Activated T-cell treated with anti-CD3 and anti-CD28 coated beads, Interleukin-2, amount 50 U/mL, for 24 hours (primary cell): ENCODE results near the gene HBA2.
"Not testable (repeated sequence)": the region's sequence is repeated elsewhere in the genome, so short reads cannot be mapped to it uniquely, and the experiment has no call there.

Experiments used
- DNase-seq: peaks from one replicate; pipeline ENCODE4 v3.0.0-alpha.2; 2020
- H3K27ac Mint-ChIP-seq: 2 replicates; pipeline ENCODE4 v1.8.0; 2020; ENCODE audit warnings: mild to moderate bottlenecking, mixed read lengths
- H3K27me3 Mint-ChIP-seq: 2 replicates; pipeline ENCODE4 v1.8.0; 2020; ENCODE audit warnings: mixed read lengths
- H3K36me3 Mint-ChIP-seq: 2 replicates; pipeline ENCODE4 v1.8.0; 2020; ENCODE audit warnings: low read depth, mixed read lengths
- H3K4me1 Mint-ChIP-seq: 2 replicates; pipeline ENCODE4 v1.8.0; 2020; ENCODE audit warnings: low read depth, mixed read lengths
- H3K4me3 Mint-ChIP-seq: 2 replicates; pipeline ENCODE4 v1.8.0; 2020; ENCODE audit warnings: mild to moderate bottlenecking, moderate library complexity, mixed read lengths
- H3K9me3 Mint-ChIP-seq: 2 replicates; pipeline ENCODE4 v1.8.0; 2020; ENCODE audit warnings: mixed read lengths

Gene HBA2

DNA sequence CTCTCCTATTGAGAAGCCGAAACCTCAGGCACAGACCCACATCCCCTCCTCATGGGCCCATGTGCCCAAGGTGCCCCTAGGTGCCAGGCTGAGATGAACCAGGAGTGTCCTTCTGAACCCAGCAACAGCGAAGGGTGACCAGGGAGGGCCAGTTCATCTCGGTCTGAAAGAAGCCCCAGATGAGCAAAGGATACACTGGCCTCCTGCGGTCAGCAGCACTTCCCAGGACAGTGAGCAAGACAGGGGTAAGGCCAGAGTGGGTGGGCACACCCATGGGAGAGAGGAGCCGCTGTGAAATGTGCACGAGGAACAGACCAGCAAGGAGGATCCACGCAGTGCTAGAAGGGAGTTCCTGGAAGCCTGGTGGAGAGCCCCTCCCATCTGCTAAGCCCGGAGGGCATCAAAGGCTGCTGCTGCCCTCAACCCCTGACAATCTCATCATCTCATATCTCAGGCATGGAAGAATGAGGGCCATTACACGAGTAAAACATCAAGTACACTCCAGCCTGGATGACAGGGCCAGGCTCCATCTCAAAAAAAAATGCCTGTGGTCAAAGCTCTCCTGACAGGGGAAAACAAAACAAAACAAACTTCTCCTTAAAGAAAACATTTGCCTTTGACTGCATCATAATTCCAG is 23.5 kb upstream of the HBA2 start:
- H3K4me3 Mint-ChIP-seq: no peak overlapping the region
- H3K36me3 Mint-ChIP-seq: no peaks in the 10 kb centered on the region
- H3K27me3 Mint-ChIP-seq: peaks cover 31% of the 10 kb centered on the region
- H3K4me1 Mint-ChIP-seq: peaks cover under 1% of the 10 kb centered on the region
- no peaks in the 10 kb centered on the region for H3K9me3 Mint-ChIP-seq
- no peak for DNase-seq
- no peak overlapping the region for H3K27ac Mint-ChIP-seq

DNA sequence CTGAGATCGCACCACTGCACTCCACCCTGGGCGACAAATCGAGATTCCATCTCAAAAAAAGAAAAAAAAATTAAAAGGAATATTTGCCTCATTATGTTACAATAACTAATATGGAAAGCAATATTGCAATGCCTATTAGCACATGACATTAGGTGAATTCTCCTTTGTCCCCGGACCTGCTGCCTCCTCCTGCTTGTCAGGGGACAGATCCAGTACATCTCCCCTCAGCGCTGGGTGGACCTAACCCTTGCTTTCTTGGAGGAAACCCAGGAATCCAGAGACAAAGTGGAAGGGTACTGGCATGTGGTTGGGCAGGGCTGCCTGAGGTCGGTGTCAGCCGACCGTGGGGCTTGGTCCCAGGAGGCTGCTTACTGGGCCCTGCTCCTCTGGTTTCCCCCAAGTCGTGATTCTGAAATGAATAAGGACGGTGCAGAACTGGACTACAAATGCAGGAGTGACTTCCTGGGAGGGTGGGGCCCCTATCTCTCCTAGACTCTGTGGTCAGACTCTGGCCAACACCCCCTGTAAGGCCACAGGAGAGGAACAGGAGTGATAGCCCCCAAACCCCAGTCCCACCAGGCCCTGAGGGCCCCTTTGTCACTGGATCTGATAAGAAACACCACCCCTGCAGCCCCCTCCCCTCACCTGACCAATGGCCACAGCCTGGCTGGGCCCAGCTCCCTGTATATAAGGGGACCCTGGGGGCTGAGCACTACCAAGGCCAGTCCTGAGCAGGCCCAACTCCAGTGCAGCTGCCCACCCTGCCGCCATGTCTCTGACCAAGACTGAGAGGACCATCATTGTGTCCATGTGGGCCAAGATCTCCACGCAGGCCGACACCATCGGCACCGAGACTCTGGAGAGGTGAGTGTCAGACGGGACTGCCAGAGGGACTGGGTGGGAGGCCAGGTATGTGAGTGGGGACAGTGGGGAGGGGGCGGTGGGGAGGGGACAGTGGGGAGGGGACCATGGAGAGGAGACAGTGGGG is 20.2 kb upstream of the HBA2 start, which contains the start of gene HBZ:
TSS of gene HBZ (plus strand) at position 504 of the 988 bp plus-strand sequence. CDS start at position 770, 266 bp downstream.
- Mint-ChIP-seq H3K27ac (no peak within 1 kb of the TSS), H3K9me3 (no peaks in the 10 kb centered on the region), H3K4me3 (no peak within 1 kb of the TSS), H3K27me3 (peaks cover 56% of the 10 kb centered on the region), H3K4me1 (peaks cover 10% of the 10 kb centered on the region), H3K36me3 (no peaks in the 10 kb centered on the region)
- DNase-seq: no peak

DNA sequence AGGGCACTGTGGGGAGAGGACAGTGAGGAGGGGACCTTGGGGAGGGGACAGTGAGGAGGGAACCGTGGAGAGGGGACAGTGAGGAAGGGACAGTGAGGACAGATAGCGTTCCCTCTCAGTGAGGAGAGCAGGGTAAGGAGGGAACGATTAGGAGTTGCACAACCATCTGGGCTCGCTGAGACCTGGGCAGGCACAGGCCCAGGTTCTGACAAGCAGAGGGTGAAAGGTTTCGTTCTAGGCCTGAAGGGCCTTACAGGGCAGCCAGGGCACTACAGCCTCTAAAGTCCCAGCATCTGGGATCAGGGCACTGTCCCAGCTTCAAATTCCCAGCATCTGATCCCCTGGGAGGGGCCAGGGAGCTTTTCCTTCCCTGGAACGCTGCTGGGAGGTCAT is 19.6 kb upstream of the HBA2 start:
- peaks cover 60% of the 10 kb centered on the region for H3K27me3 Mint-ChIP-seq

DNA sequence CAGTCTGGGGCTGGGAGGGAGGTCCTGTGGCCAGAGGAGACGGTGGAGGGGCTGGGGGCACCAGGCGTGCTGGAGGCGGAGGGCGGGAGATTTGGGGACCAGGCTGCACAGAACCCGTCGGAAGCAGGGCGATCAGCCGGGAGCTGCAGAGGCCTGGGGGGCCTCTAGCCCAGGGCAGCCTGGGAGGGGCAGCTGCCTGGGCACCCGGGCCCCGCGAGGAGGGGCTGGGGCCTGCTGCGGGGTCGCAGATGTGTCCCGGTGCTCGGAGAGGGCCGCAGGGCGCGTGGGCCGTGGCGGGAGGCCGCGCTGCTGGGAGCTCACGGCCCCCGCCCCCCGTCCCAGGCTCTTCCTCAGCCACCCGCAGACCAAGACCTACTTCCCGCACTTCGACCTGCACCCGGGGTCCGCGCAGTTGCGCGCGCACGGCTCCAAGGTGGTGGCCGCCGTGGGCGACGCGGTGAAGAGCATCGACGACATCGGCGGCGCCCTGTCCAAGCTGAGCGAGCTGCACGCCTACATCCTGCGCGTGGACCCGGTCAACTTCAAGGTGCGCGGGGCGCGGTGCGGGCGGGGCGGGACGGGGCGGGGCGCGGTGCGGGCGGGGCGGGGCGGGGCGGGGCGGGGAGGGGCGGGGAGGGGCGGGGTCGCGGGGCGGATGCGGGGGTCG is 19.0 kb upstream of the HBA2 start:
- H3K27me3 Mint-ChIP-seq: peaks cover 58% of the 10 kb centered on the region

More for the DNA sequence above, 19.6 kb upstream of the HBA2 start:
- H3K4me3 Mint-ChIP-seq, H3K36me3 Mint-ChIP-seq, H3K4me1 Mint-ChIP-seq, H3K9me3 Mint-ChIP-seq, DNase-seq, H3K27ac Mint-ChIP-seq: not testable (repeated sequence)

DNA sequence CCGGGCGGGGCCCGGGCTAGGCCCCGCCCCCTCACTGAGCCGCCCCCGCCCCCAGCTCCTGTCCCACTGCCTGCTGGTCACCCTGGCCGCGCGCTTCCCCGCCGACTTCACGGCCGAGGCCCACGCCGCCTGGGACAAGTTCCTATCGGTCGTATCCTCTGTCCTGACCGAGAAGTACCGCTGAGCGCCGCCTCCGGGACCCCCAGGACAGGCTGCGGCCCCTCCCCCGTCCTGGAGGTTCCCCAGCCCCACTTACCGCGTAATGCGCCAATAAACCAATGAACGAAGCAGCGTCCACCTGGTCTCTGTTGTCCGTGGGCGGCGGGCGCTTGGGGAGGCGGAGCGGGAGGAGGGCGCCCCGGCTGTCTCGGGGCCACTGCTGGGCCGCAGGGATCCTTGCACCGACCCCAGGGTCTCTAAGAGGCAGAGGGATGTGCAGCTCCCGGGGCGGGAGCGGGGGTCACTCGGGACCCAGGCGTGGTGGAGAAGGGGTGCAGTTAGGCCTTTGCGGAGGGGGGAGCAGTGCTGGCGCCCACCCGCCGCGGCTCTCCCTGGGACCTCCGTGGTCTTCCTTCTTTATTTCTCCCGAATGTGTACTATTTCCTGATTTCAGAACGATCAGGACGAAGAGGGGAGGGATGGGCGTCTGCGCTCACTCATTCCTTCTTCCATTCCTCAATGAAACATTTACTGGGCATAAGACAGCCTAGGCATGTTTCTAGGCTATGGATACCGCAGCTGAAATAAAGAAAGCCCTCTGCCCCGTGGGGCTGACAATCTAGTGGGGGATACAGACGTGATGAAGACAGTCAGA is 18.3 kb upstream of the HBA2 start:
- Mint-ChIP-seq H3K36me3 (no peaks in the 10 kb centered on the region), H3K4me1 (peaks cover 10% of the 10 kb centered on the region), H3K27ac (no peak overlapping the region), H3K27me3 (peaks cover 57% of the 10 kb centered on the region), H3K4me3 (peak overlapping the region; percentile 67), H3K9me3 (no peaks in the 10 kb centered on the region)
- peak; percentile 53 for DNase-seq

More for the DNA sequence above, 19.0 kb upstream of the HBA2 start:
- not testable (repeated sequence) for H3K27ac Mint-ChIP-seq, H3K36me3 Mint-ChIP-seq, H3K4me3 Mint-ChIP-seq, H3K9me3 Mint-ChIP-seq, DNase-seq, H3K4me1 Mint-ChIP-seq

DNA sequence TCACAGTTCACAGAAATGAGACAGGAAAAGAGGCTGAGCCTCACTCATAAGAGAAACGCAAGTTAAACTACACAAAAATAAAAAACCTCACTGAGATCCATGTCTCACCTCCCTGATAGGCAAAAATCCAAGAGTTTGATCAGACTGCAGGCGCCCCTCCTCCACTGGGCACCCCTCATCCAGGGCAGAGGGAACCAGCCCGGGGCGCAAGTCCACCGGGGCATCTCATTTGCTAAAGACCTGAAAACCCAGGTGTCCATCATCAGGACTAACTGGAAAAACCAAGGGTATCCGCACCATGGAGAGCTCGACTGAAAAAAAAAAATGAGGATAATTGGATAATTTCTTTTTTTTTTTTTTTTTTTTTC is 17.7 kb upstream of the HBA2 start:
- H3K9me3 Mint-ChIP-seq: no peaks in the 10 kb centered on the region
- H3K27ac Mint-ChIP-seq: no peak overlapping the region
- no peaks in the 10 kb centered on the region for H3K36me3 Mint-ChIP-seq
- peak overlapping the region; percentile 67 for H3K4me3 Mint-ChIP-seq
- peaks cover 10% of the 10 kb centered on the region for H3K4me1 Mint-ChIP-seq
- peaks cover 57% of the 10 kb centered on the region for H3K27me3 Mint-ChIP-seq
- no peak for DNase-seq

DNA sequence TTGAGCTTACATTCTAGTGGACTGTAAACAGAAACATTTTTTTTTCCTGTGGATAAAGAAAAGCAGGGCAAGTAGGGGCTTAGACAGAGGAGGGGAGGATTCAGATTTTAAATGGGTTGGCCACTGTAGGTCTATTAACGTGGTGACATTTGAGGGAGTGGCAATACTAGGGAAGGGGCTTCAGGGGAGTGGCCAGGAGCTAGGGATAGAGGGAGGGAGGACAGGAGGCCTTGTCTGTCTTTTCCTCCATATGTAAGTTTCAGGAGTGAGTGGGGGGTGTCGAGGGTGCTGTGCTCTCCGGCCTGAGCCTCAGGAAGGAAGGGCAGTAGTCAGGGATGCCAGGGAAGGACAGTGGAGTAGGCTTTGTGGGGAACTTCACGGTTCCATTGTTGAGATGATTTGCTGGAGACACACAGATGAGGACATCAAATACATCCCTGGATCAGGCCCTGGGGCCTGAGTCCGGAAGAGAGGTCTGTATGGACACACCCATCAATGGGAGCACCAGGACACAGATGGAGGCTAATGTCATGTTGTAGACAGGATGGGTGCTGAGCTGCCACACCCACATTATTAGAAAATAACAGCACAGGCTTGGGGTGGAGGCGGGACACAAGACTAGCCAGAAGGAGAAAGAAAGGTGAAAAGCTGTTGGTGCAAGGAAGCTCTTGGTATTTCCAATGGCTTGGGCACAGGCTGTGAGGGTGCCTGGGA is 13.4 kb upstream of the HBA2 start:
- no peak overlapping the region for H3K27ac Mint-ChIP-seq
- H3K4me3 Mint-ChIP-seq: no peak overlapping the region
- no peaks in the 10 kb centered on the region for H3K9me3 Mint-ChIP-seq
- H3K36me3 Mint-ChIP-seq: no peaks in the 10 kb centered on the region
- peaks cover 7% of the 10 kb centered on the region for H3K4me1 Mint-ChIP-seq
- H3K27me3 Mint-ChIP-seq: peaks cover 60% of the 10 kb centered on the region
- no peak for DNase-seq

DNA sequence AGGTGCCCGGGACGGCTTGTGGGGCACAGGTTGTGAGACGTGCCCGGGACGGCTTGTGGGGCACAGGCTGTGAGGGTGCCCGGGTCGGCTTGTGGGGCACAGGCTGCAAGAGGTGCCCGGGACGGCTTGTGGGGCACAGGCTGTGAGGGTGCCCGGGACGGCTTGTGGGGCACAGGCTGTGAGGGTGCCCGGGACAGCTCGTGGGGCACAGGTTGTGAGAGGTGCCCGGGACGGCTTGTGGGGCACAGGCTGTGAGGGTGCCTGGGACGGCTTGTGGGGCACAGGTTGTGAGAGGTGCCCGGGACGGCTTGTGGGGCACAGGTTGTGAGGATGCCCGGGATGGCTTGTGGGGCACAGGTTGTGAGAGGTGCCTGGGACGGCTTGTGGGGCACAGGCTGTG is 12.4 kb upstream of the HBA2 start:
- not testable (repeated sequence) for H3K36me3 Mint-ChIP-seq, DNase-seq, H3K4me1 Mint-ChIP-seq, H3K27ac Mint-ChIP-seq, H3K4me3 Mint-ChIP-seq, H3K9me3 Mint-ChIP-seq
- H3K27me3 Mint-ChIP-seq: peaks cover 55% of the 10 kb centered on the region

DNA sequence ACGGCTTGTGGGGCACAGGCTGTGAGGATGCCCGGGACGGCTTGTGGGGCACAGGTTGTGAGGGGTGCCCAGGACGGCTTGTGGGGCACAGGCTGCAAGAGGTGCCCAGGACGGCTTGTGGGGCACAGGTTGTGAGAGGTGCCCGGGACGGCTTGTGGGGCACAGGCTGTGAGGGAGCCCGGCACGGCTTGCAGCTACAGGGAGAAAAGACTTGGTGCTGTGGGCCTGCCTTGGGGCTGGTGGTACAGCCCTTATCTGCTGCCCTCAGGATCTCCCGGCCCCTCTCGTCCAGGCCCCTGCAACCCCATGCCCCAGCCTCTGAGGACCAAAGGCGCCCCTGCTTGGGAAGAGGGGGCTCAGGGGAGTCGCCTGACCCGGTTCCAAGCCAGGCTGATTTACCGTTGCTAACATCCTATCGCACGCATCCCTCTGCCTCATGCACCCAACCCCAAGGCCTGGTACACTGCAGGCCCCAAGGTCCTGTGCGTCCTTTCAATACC is 11.9 kb upstream of the HBA2 start:
- no peaks in the 10 kb centered on the region for H3K9me3 Mint-ChIP-seq
- no peak for DNase-seq
- peaks cover 7% of the 10 kb centered on the region for H3K4me1 Mint-ChIP-seq
- no peak overlapping the region for H3K4me3 Mint-ChIP-seq
- no peaks in the 10 kb centered on the region for H3K36me3 Mint-ChIP-seq
- H3K27me3 Mint-ChIP-seq: peaks cover 56% of the 10 kb centered on the region
- no peak overlapping the region for H3K27ac Mint-ChIP-seq

DNA sequence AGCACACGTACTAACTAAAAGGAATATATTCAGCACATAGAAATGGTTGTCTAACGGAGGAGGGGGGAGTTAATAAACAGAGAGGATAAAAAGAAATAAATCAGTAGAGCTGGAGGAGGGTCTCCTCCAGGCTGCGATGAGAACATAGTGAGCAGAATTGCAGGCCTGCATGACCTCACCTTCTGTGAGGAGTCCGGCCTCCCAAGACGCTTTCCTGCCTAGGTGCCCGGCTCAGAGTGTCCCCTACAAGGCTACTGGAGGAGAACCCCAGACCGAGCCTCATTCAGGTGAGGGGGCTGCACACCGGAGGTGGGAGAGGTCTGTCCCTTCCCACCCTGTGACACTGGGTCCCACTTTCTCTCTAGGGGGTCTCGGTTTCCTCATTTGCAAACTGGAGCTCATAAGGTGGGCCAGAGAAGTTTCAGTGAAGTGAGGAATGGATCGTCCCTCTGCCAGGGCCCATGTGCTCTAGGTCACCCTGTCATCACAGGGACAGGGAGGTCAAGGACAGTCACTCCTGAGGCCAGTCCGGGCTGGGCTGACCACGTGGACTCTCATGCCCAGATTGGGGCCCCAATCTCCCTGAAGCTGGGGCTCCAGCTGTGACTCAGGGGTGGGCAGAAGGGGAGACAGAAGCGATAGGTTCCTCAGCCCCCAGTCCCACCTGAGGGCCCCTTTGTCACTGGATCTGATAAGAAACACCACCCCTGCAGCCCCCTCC is 10.2 kb upstream of the HBA2 start:
- Mint-ChIP-seq H3K27me3 (peaks cover 60% of the 10 kb centered on the region), H3K27ac (no peak overlapping the region), H3K4me3 (no peak overlapping the region), H3K4me1 (peaks cover 14% of the 10 kb centered on the region), H3K36me3 (no peaks in the 10 kb centered on the region), H3K9me3 (no peaks in the 10 kb centered on the region)
- no peak for DNase-seq

DNA sequence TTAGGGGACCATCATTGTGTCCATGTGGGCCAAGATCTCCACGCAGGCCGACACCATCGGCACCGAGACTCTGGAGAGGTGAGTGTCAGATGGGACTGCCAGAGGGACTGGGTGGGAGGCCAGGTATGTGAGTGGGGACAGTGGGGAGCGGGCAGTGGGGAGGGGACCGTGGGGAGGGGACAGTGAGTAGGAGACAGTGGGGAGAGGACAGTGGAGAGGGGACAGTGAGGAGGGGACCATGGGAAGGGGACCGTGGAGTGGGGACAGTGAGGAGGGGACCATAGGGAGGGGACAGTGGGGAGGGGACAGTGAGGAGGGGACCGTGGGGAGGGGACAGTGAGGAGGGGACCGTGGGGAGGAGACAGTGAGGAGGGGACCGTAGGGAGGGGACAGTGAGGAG is 9.5 kb upstream of the HBA2 start:
- peaks cover 14% of the 10 kb centered on the region for H3K4me1 Mint-ChIP-seq
- H3K27ac Mint-ChIP-seq, H3K9me3 Mint-ChIP-seq, DNase-seq, H3K4me3 Mint-ChIP-seq, H3K36me3 Mint-ChIP-seq: not testable (repeated sequence)
- H3K27me3 Mint-ChIP-seq: peaks cover 61% of the 10 kb centered on the region

DNA sequence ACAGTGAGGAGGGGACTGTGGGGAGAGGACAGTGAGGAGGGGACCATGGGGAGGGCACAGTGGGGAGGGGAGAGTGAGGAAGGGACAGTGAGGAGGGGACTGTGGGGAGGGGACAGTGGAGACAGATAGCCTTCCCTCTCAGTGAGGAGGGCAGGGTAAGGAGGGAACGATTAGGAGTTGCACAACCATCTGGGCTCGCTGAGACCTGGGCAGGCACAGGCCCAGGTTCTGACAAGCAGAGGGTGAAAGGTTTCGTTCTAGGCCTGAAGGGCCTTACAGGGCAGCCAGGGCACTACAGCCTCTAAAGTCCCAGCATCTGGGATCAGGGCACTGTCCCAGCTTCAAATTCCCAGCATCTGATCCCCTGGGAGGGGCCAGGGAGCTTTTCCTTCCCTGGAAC is 9.0 kb upstream of the HBA2 start:
- not testable (repeated sequence) for DNase-seq, H3K27ac Mint-ChIP-seq, H3K9me3 Mint-ChIP-seq, H3K36me3 Mint-ChIP-seq, H3K4me3 Mint-ChIP-seq
- H3K27me3 Mint-ChIP-seq: peaks cover 64% of the 10 kb centered on the region
- peaks cover 14% of the 10 kb centered on the region for H3K4me1 Mint-ChIP-seq
